DLD1 (cell line): ENCODE data around the gene BORCS5.
"Not testable (repeated sequence)": the region's sequence is repeated elsewhere in the genome, so short reads cannot be mapped to it uniquely, and the experiment has no call there.

Source experiments
- in situ Hi-C: cut with HindIII; loops from 2 replicates; pipeline ENCODE4 v1.10.0; 2017; ENCODE audit warnings: low sequenced_read_pairs

Gene BORCS5

DNA sequence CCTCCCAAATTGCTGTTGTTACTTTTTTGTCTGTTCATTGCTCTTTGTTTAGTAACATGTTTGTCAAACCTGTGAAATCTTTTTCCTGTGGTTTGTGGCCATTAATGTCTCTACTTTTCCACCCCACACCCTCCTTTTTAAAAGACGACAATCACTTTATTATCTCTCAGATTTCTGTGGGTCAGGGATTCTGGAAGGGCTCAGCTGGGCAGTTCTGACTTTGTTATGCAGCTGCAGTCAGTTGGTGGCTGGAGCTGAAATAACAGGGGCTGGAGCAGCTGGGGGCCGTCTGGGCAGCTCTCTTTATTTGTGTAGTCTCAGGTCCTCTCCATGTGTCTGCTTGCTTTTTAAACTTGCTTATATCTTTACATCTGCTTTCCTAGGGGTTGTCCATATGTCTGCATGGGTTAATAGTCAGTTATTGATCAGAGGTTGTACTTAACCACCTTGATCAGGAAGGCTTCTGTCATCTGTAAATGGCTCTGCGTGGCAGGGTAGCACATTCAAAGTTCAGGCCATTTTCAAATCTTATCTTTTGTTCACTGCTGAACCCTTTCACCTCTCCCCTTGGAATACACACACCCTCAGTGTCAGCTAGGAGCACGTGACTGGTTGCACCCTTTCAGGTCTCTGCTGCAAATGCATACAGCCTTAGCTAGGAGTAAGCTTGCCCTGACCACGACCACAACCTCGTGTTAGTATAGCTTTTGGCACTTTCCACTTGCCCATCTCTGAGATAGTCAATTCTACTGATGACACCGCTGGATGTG, 27.9 kb downstream of the BORCS5 start:
- in situ Hi-C loops: loop anchor here (5.0 to 25.0 kb wide), 2 partner anchors 58 to 278 kb away; no protein-coding TSS in a partner anchor

DNA sequence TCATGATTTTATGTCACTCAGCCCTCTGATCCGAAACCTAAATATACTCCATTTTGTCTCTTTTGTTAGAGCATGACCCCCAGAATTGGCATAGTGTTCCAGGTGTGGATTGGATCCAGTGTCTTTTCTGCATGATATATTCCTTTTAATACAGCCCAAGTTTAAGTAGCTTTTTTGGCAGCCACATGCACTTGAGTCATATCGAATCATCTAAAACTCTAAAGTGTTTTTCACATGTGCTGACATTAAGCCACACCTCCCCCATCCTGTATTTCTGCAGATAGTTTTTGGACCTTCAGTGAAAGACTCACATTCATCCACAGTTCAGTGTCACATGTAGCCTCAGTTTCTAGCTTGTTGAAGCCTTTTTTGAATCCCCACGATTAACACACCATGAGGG, 30.6 kb downstream of the BORCS5 start:
- in situ Hi-C loops: loop anchor here (5.0 to 25.0 kb wide), 2 partner anchors 55 to 275 kb away; no protein-coding TSS in a partner anchor

- in situ Hi-C loops: loop anchor here (25.0 kb wide), 1 partner anchor 270 kb away; no protein-coding TSS in a partner anchor
Observed at GRCh38 chr12:12392413-12392812, 35.5 kb downstream of the BORCS5 start.

GRCh38 chr12:12393171-12393570, 36.3 kb downstream of the BORCS5 start:
- in situ Hi-C loops: loop anchor here (25.0 kb wide), 1 partner anchor 269 kb away; no protein-coding TSS in a partner anchor

DNA sequence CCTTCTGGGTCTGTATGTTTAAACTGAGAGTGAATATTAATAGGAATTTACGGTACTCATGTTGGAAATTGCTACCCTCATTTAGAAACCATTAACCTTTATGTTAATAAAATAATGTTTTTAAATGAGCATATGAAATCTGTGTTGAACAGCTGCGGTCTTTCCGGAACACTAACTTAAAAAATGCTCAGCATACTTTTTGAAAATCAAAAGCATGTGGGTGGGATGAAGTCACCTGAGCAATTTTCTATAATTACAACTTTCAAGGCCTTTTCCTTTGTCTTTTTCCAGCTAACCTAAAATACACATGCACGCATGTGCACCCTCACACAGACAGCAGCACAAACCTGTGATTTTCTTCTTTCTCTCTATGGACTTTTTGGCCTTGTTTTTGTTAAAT, 39.8 kb downstream of the BORCS5 start:
- in situ Hi-C loops: loop anchor here (25.0 kb wide), 1 partner anchor 266 kb away; no protein-coding TSS in a partner anchor

DNA sequence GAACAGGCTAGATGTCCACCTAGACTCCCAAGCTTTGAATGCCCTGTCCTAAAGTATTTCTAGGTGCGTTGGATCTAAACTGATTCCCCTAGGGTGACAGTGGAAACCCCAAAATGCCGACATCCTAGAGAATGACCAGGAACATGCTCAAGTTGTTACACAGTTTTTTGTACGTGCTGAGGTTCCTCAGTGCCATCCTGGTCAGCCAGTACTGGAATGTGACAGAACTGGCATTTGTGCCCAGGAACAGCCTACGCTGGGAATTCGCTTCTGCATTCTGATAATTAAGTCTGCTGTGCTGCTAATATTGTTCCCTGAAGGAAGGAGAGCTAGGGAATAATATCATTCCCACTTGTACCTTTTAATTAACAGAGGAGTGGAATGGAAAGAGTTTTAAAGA, 40.3 kb downstream of the BORCS5 start:
- in situ Hi-C loops: loop anchor here (25.0 kb wide), 1 partner anchor 265 kb away; no protein-coding TSS in a partner anchor

- in situ Hi-C loops: loop anchor here (25.0 kb wide), 1 partner anchor 264 kb away; no protein-coding TSS in a partner anchor
Observed at GRCh38 chr12:12398026-12398859, 41.4 kb downstream of the BORCS5 start.

DNA sequence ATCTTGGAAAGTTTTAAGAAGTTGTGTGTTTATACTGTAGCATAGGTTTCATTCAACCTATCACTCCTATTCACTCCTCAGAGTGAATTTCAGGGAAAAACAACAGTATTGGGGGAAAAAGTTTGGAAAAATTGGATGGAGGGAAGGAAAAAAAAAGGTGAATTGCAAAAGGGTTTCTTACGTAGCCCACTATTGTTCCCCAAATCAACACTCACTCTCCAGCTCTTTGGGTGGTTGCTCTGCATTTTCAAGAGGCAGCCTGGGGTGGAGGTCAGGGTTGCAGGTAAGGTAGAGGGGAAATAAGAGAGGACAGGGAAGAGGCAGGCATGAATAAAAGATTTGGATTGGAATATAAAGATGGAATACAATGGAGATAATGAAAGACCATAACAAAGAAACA, 42.3 kb downstream of the BORCS5 start:
- in situ Hi-C loops: loop anchor here (25.0 kb wide), 1 partner anchor 263 kb away; no protein-coding TSS in a partner anchor

DNA sequence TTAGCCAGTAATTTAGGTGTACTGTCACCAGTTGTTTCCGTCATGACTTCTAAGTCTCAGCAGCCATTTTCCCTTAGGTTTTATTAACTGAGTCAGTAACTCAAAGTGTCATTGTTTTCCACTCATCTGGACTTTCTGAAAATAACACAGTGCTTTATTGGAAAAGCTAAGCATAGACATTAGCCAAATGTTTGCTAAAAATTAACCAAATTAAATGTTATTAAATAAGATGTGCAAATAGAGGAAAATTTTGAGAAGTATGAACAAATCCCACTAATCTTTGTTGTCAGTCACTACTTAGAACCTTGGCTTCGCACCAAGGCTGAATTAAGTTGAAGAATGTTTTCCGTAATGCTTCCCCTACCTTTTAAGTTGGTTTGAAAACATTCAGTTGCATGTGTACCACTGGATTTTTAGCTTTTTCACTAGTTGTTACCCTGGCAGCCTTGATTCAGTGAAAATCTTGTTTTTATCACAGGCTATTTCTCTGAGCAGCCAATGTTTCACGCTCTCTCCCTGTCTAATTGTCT, 43.0 kb downstream of the BORCS5 start:
- in situ Hi-C loops: loop anchor here (25.0 kb wide), 1 partner anchor 262 kb away; no protein-coding TSS in a partner anchor

DNA sequence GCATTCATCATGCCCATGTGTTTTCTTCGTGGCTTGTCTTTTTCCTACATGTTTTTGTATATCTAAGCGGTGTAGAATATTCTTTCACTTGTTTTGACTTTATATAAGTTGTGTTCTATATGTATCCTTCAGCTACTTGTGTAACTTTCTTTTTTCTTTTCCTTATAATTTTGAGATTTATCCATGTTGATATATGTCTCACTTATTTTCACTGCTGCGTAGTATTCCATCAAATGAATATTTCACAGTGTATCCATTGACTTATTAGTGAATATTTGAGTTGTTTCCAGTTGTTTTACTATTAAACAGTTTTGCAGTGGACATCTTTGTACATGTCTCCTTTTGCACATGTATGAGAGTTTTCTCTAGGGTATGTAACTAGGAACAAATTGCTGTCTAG, 43.9 kb downstream of the BORCS5 start:
- in situ Hi-C loops: no loop called here

DNA sequence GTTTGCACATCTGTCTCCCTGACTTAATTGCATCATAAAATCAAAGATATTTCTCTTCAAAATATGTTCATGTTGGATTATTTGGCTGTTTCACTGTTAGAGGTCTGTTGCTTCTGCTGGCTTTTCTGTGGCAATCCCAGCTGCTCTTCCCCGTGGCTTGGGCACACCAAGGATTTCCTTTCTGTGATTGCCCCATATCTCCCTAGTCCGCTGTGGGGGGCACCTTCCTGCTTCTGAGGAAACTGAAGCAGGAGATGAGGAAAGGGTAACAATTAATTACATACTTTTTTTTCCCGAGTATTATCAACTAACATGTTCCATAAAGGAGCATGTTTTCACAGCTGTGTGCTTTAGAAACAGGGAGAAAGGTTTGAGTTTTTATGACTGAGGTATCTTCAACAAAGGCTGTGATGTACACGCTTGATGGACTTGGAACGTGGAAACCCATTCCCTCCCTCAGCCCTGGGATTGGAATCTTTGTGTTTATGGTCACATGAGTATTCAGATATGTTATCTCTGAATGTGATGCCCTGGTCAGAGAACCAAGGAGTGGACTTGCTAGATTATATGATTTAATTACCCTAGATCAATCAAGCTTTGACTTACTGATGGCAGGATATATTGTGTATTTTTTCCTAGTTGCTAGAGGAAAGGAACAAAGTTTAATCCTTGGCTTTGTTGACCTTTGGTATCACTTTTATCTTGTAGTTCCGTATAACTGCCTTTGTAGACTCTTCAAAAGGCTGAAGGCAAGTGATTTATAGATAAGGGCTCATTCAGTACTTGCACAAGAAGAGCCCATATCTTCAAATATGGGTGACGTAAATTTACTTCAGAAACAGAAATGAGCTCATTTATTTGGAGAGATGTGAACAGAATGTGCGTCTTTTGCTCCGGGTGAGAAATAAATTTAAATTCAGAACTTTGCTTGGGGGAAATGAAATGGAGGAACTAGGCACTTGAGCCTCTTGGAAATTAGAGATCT, 46.7 kb downstream of the BORCS5 start:
- in situ Hi-C loops: no loop called here

DNA sequence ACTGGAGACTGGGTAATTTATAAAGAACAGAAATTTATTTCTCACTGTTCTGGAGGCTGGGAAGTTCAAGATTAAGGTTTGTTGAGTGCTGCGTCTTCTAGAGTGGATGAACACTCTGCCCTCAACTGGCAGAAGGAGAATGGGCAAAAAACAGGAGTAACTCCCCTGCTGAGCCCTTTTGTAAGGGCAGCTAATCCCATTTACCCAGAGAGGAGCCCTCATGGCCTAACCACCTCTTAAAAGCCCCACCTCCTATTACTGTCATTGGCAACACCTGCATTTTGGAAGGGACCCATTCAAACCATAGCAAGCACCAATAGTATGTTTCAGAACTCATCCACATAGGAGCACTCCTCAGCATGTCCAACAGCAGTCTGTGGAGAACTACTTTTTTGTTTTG, 47.4 kb downstream of the BORCS5 start:
- in situ Hi-C loops: no loop called here

DNA sequence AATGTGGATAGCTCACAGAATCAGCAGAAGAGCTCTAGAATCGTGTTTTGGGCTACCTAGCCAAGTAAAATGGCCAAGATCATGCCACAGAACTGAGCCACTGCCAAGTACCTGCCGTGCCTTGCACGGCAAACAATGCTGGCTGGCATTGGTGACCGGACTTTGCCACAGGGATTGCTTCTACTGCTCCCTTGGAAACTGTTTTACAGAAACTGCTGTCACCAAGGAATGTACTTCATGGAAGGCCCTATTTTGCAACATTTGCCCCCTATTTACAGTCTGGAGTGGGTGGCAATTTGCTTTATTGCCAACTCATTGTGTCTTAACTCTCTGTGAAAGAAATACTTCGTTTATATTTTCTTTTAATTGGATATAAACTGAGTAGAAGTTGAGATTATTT, 49.0 kb downstream of the BORCS5 start:
- in situ Hi-C loops: no loop called here

GRCh38 chr12:12406762-12407161, 49.9 kb downstream of the BORCS5 start:
- in situ Hi-C loops: no loop called here

- in situ Hi-C loops: no loop called here
Observed at GRCh38 chr12:12408265-12408690, 51.4 kb downstream of the BORCS5 start.

DNA sequence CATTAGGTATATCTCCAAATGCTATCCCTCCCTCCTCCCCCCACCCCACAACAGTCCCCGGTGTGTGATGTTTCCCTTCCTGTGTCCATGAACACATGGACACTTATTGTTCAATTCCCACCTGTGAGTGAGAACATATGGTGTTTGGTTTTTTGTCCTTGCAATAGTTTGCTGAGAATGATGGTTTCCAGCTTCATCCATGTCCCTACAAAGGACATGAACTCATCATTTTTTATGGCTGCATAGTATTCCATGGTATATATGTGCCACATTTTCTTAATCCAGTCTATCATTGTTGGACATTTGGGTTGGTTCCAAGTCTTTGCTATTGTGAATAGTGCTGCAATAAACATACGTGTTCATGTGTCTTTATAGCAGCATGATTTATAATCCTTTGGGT, 52.5 kb downstream of the BORCS5 start:
- in situ Hi-C loops: not testable (repeated sequence)

DNA sequence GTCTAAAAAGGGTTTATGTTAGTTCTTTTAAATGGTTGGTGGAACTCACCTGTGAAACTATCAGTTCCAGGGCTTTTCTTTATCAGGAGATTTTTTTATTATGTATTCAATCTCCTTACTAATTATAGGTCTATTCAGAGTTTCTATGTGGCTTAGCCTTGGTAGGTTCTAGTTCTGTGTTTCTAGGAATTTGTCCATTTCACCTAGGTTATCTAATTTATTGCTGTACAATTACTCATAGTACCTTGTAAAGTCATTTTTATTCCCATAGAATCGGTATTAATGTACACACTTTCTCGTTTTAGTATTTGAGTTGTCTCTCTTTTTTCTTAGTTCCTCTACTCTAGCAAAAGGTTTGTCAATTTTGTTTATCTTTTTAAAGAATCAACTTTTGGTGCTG, 59.0 kb downstream of the BORCS5 start:
- in situ Hi-C loops: no loop called here

GRCh38 chr12:12419165-12419564, 62.3 kb downstream of the BORCS5 start:
- in situ Hi-C loops: not testable (repeated sequence)

- in situ Hi-C loops: no loop called here
Observed at GRCh38 chr12:12423367-12423766, 66.5 kb downstream of the BORCS5 start.

GRCh38 chr12:12425001-12425400, 68.1 kb downstream of the BORCS5 start:
- in situ Hi-C loops: no loop called here
